IPS-20b (cell line): Measurements from ENCODE around the gene SGK1.
"Not testable (repeated sequence)": the region's sequence is repeated elsewhere in the genome, so short reads cannot be mapped to it uniquely, and the experiment has no call there.

Experiments
- H3K27ac ChIP-seq: one replicate; pipeline ENCODE4 v1.5.1; 2013; ENCODE audit warnings: low read length
- H3K27me3 ChIP-seq: 2 replicates; pipeline ENCODE4 v1.6.1; 2013; ENCODE audit warnings: mild to moderate bottlenecking, low read length, inconsistent platforms; ENCODE audit not compliant: insufficient read depth
- H3K36me3 ChIP-seq: 2 replicates; pipeline ENCODE4 v1.6.1; 2013; ENCODE audit warnings: low read depth, mild to moderate bottlenecking, inconsistent platforms, low read length, moderate library complexity; ENCODE audit not compliant: insufficient read depth
- H3K4me1 ChIP-seq: 2 replicates; pipeline ENCODE4 v1.6.1; 2013; ENCODE audit warnings: mild to moderate bottlenecking, control low read depth, inconsistent platforms, low read length, moderate library complexity; ENCODE audit not compliant: insufficient read depth
- H3K4me3 ChIP-seq: 2 replicates; pipeline ENCODE4 v1.5.1; 2013; ENCODE audit warnings: mild to moderate bottlenecking, low read length, inconsistent platforms
- H3K9ac ChIP-seq: 2 replicates; pipeline ENCODE4 v1.6.1; 2013; ENCODE audit warnings: low read depth, mild to moderate bottlenecking, inconsistent platforms, low read length, moderate library complexity
- H3K9me3 ChIP-seq: 2 replicates; pipeline ENCODE4 v1.6.1; 2013; ENCODE audit warnings: mild to moderate bottlenecking, low read depth, low read length, inconsistent platforms; ENCODE audit not compliant: insufficient read depth

Gene SGK1

DNA sequence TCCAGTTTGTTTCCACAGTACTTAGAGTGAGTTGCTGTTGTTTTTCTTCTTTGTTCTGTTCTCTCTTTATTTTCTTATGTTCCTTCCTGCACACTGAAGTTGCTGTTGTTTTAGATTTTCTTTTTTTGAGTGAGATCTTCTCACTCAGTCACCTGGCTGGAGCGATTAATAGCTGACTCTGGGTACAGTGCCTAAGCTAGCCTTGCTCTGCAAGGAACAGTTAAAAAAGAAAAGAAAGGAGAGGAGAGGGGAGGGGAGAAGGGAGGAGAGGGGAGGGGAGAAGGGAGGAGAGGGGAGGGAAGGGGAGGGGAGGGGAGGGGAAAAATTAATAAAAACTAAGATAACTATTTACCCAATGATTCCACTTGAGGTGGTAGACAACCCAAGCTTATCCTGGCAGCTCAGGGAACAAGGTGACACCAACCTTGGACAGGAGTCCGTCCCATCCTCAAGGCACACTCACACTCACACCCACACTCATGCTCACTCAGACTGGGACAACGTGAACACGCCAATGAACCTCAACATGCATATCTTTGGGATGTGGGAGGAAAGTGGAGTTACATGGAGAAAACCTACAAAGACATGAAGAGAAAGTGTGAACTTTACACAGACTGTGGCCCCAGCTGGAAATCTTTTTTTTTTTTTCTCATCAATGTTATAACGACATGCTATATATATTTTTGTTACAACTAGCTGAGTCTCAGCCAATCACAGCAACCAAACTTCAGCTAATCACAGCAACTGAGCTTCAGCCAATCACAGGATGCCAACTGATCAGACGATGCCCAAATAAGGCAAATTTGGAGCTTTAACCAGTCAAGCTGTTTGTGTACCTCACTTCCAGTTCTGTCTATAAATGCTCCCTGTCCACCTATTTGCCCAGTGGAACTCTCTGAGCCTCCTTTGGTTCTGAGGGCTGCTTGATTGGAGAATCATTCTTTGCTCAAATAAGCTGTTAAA, 124.1 kb downstream of the SGK1 start:
- Histone ChIP-seq H3K4me1 (peaks cover 4% of the 10 kb centered on the region; the same call in 1 of the 2 replicates), H3K9ac (no peak overlapping the region), H3K9me3 (no peaks in the 10 kb centered on the region), H3K36me3 (no peaks in the 10 kb centered on the region), H3K27me3 (no peaks in the 10 kb centered on the region), H3K4me3 (no peak overlapping the region), H3K27ac (no peak overlapping the region)

- H3K9me3 ChIP-seq, H3K36me3 ChIP-seq, H3K27ac ChIP-seq, H3K9ac ChIP-seq, H3K4me3 ChIP-seq, H3K27me3 ChIP-seq, H3K4me1 ChIP-seq: not testable (repeated sequence)
Measured at GRCh38 chr6:134192609-134193008, 125.3 kb downstream of the SGK1 start.

GRCh38 chr6:134190883-134191282, 127.0 kb downstream of the SGK1 start:
- Histone ChIP-seq H3K4me1 (peaks cover 4% of the 10 kb centered on the region; the same call in 1 of the 2 replicates), H3K4me3 (no peak overlapping the region), H3K9me3 (no peaks in the 10 kb centered on the region), H3K27me3 (no peaks in the 10 kb centered on the region), H3K27ac (no peak overlapping the region), H3K9ac (no peak overlapping the region), H3K36me3 (no peaks in the 10 kb centered on the region)

GRCh38 chr6:134187751-134188150, 130.2 kb downstream of the SGK1 start:
- no peak overlapping the region for H3K4me3 ChIP-seq
- peaks cover 13% of the 10 kb centered on the region for H3K4me1 ChIP-seq
- H3K9ac ChIP-seq, result no peak overlapping the region
- no peaks in the 10 kb centered on the region for H3K36me3 ChIP-seq
- no peaks in the 10 kb centered on the region for H3K27me3 ChIP-seq
- no peaks in the 10 kb centered on the region for H3K9me3 ChIP-seq
- H3K27ac ChIP-seq, result no peak overlapping the region

GRCh38 chr6:134187154-134187553, 130.8 kb downstream of the SGK1 start:
- Histone ChIP-seq H3K9me3 (no peaks in the 10 kb centered on the region), H3K27ac (no peak overlapping the region), H3K9ac (no peak overlapping the region), H3K27me3 (no peaks in the 10 kb centered on the region), H3K4me3 (no peak overlapping the region), H3K36me3 (no peaks in the 10 kb centered on the region), H3K4me1 (peaks cover 15% of the 10 kb centered on the region)

DNA sequence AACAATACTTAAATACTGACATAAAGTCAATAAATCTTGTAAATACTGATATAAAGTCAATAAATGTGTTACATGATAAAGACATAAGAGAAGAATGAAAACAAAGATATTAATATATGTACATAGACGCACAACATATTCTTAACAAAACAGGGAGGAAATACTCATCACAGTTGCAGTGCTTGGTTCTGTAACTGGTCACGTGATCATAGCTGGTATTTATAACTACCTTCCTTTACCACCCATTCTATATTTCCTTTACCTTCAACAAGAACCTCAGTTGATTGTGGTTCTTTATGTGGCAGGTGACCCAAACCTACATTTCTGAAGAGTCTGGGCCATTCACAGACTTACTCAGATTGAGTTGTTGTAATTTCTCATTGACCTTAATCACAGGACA, 131.6 kb downstream of the SGK1 start:
- Histone ChIP-seq H3K27ac (no peak overlapping the region), H3K9ac (no peak overlapping the region), H3K27me3 (no peaks in the 10 kb centered on the region), H3K36me3 (no peaks in the 10 kb centered on the region), H3K4me1 (peaks cover 13% of the 10 kb centered on the region), H3K9me3 (no peaks in the 10 kb centered on the region), H3K4me3 (no peak overlapping the region)

DNA sequence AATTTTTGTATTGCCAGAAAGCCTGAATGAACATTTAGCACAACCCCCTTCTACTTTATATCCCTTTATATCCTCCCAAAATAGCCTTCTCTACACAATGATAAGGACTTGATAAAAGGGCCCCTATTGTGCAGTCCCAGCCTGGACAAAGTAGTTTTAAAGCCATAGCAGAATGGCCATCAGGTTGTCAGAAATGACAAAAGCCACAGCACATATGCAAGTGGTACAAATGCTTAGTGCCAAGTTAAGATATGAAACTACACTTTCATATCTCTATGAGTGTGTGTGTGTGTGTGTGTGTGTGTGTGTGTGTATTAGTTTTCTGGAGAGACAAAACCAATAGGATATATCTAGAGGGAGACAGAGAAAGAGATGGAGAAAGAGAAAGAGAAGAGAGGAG, 132.6 kb downstream of the SGK1 start:
- Histone ChIP-seq H3K4me1 (peaks cover 13% of the 10 kb centered on the region), H3K9ac (no peak overlapping the region), H3K27me3 (no peaks in the 10 kb centered on the region), H3K36me3 (no peaks in the 10 kb centered on the region), H3K9me3 (no peaks in the 10 kb centered on the region), H3K27ac (no peak overlapping the region), H3K4me3 (no peak overlapping the region)

GRCh38 chr6:134183844-134184243, 134.1 kb downstream of the SGK1 start:
- no peaks in the 10 kb centered on the region for H3K9me3 ChIP-seq
- peaks cover 13% of the 10 kb centered on the region for H3K4me1 ChIP-seq
- no peak overlapping the region for H3K9ac ChIP-seq
- peak overlapping the region; percentile 57 for H3K27ac ChIP-seq
- no peaks in the 10 kb centered on the region for H3K27me3 ChIP-seq
- H3K4me3 ChIP-seq, result no peak overlapping the region
- H3K36me3 ChIP-seq, result no peaks in the 10 kb centered on the region

GRCh38 chr6:134182528-134182927, 135.4 kb downstream of the SGK1 start:
- Histone ChIP-seq H3K27me3 (peaks cover 8% of the 10 kb centered on the region), H3K27ac (no peak overlapping the region), H3K4me3 (no peak overlapping the region), H3K4me1 (peaks cover 16% of the 10 kb centered on the region), H3K36me3 (no peaks in the 10 kb centered on the region), H3K9me3 (no peaks in the 10 kb centered on the region), H3K9ac (no peak overlapping the region; the same call in 1 of the 2 replicates)

DNA sequence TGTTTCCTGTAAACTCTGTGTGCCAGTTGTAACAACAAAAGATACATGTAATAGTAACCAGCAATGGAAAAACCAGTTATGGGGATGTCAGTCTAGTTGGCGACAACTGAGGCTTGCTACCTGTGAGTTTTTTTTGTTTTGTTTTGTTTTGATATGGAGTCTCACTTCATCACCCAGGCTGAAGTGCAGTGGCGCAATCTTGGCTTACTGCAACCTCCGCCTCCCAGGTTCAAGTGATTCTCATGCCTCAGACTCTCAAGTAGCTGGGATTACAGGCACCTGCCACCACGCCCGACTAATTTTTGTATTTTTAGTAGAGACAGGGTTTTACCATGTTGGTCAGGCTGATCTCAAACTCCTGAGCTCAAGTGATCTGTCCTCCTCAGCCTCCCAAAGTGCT, 136.2 kb downstream of the SGK1 start:
- H3K27ac ChIP-seq, H3K36me3 ChIP-seq, H3K9me3 ChIP-seq, H3K9ac ChIP-seq, H3K4me3 ChIP-seq: not testable (repeated sequence)
- H3K4me1 ChIP-seq, result peaks cover 16% of the 10 kb centered on the region
- peaks cover 16% of the 10 kb centered on the region for H3K27me3 ChIP-seq

- Histone ChIP-seq H3K4me1 (peaks cover 16% of the 10 kb centered on the region), H3K27me3 (peaks cover 21% of the 10 kb centered on the region)
- not testable (repeated sequence) for H3K27ac ChIP-seq, H3K4me3 ChIP-seq, H3K9ac ChIP-seq, H3K36me3 ChIP-seq, H3K9me3 ChIP-seq
Measured at GRCh38 chr6:134181251-134181650, 136.7 kb downstream of the SGK1 start.

DNA sequence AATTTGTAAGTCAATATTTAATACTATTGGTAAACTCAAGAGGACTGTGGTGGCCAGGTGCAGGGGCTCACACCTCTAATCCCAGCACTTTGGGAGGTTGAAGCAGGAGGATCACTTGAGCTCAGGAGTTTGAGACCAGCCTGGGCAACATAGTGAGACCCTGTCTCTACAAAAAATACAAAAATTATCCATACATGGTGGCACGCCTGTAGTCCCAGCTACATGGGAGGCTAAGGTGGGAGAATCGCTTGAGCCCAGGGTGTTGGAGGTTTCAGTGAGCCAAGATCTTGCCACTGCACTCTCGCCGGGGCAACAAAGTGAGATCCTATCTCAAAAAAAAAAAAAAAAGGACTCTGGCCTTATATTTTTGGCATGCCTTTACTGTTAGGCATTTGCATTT, 137.4 kb downstream of the SGK1 start:
- peaks cover 28% of the 10 kb centered on the region for H3K27me3 ChIP-seq
- not testable (repeated sequence) for H3K36me3 ChIP-seq, H3K9ac ChIP-seq, H3K27ac ChIP-seq, H3K4me3 ChIP-seq, H3K9me3 ChIP-seq
- peaks cover 16% of the 10 kb centered on the region for H3K4me1 ChIP-seq
